GM19467 (cell line): ENCODE results near the gene LGSN.
A peak's percentile ranks its signal among the peaks of the same experiment; 100 is the strongest.
"Not testable (repeated sequence)": the region's sequence is repeated elsewhere in the genome, so short reads cannot be mapped to it uniquely, and the experiment has no call there.

Experiments
- ATAC-seq: cut with Tn5 transposase; IDR thresholded peaks from one replicate; pipeline ENCODE4 v1.9.1; 2021; ENCODE audit warnings: mild to moderate bottlenecking, moderate library complexity; ENCODE audit not compliant: unreplicated experiment

Gene LGSN

DNA sequence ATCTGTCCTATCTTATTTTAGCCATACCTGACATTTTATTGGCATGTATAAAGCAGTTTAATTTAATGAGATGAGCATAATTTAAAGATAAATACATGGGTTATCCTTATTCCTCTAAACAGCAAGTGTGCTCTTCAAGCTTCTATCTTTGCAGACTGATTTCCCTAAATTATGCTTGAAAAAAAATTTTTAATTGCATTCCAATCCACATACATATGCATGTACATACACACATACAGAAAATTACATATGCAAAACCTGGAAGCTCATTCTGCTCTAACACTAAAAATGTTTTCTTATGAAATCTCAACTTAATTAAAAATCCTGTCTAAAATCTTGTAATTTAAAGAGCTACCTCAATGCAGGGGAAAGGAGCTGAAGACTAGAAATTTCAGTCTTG, 73.2 kb downstream of the LGSN start:
- no peak for ATAC-seq

DNA sequence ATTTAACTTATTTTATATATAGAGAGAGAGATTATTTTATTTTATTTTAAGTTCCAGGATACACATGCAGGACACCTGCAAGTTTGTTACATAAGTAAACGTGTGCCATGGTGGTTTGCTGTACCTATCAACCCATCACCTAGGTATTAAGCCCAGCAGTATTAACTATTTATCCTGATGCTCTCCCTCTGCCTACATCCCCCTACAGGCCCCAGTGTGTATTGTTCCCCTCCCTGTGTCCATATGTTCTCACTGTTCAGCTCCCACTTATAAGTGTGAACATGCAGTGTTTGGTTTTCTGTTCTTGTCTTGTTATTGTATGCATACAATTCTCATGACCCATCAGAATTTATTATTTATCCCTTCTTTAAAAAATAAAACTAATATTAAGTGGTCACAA, 73.9 kb downstream of the LGSN start:
- peak; percentile 70 for ATAC-seq

GRCh38 chr6:63245420-63245819, 74.4 kb downstream of the LGSN start:
- no peak for ATAC-seq

GRCh38 chr6:63236398-63236817, 83.4 kb downstream of the LGSN start:
- ATAC-seq = no peak

- ATAC-seq = not testable (repeated sequence)
These were observed 89.3 kb downstream of the LGSN start for GRCh38 chr6:63230511-63230910.

GRCh38 chr6:63230027-63230426, 89.8 kb downstream of the LGSN start:
- not testable (repeated sequence) for ATAC-seq

GRCh38 chr6:63227928-63228894, 91.6 kb downstream of the LGSN start:
- not testable (repeated sequence) for ATAC-seq

- ATAC-seq = not testable (repeated sequence)
These were observed 93.8 kb downstream of the LGSN start for GRCh38 chr6:63225987-63226386.
